Measurements from ENCODE around the gene CASR.
"Not testable (repeated sequence)": the region's sequence is repeated elsewhere in the genome, so short reads cannot be mapped to it uniquely, and the experiment has no call there.

DNA sequence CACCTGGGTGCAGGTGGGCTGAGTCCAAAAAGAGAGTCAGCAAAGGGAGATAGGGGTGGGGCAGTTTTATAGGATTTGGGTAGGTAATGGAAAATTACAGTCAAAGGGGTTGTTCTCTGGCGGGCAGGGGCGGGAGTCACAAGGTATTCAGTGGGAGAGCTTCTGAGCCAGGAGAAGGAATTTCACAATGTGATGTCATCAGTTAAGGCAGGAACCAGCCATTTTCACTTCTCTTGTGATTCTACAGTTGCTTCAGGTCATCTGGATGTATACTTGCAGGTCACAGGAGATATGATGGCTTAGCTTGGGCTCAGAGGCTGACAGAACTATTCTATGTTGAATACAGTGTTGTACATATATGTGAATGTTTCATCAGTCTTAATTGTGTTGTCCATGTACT lies 12.1 kb upstream of the CASR start:
- not testable (repeated sequence) for TF ChIP-seq POLR2A (IDR thresholded peaks at IDR 0.05)
- TF ChIP-seq, protein P1, sequence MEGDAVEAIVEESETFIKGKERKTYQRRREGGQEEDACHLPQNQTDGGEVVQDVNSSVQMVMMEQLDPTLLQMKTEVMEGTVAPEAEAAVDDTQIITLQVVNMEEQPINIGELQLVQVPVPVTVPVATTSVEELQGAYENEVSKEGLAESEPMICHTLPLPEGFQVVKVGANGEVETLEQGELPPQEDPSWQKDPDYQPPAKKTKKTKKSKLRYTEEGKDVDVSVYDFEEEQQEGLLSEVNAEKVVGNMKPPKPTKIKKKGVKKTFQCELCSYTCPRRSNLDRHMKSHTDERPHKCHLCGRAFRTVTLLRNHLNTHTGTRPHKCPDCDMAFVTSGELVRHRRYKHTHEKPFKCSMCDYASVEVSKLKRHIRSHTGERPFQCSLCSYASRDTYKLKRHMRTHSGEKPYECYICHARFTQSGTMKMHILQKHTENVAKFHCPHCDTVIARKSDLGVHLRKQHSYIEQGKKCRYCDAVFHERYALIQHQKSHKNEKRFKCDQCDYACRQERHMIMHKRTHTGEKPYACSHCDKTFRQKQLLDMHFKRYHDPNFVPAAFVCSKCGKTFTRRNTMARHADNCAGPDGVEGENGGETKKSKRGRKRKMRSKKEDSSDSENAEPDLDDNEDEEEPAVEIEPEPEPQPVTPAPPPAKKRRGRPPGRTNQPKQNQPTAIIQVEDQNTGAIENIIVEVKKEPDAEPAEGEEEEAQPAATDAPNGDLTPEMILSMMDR (IDR thresholded peaks at IDR 0.05), result not testable (repeated sequence)

Data from esophagus squamous epithelium (tissue), 4 donors.